Neural progenitor cell (in vitro differentiated cells): ENCODE data around the gene AHSA1. TPM values are rescaled to one million over a fixed set of nuclear protein-coding genes. Genes with fewer than 3 reads are reported as not detected.

Experiments used
- DNase-seq: peaks from one replicate; pipeline ENCODE4 v3.0.0-alpha.2; 2016; ENCODE audit warnings: low spot score
- H2AFZ ChIP-seq: fragments of 200-600 bp; sonication (generic); replicated peaks from 2 replicates; pipeline ENCODE4 v1.6.1; 2016; ENCODE audit warnings: antibody characterized with exemption
- H3F3A ChIP-seq: fragments of 200-600 bp; sonication (generic); 2 replicates; pipeline ENCODE4 v1.6.1; 2016; ENCODE audit warnings: antibody characterized with exemption, low read depth
- H3K27ac ChIP-seq: fragments of 200-600 bp; sonication (generic); 2 replicates; pipeline ENCODE4 v1.5.1; 2016; ENCODE audit warnings: mild to moderate bottlenecking
- H3K27me3 ChIP-seq: fragments of 200-600 bp; sonication (generic); 2 replicates; pipeline ENCODE4 v1.6.1; 2016; ENCODE audit warnings: mild to moderate bottlenecking, moderate library complexity
- H3K36me3 ChIP-seq: fragments of 200-600 bp; sonication (generic); 2 replicates; pipeline ENCODE4 v1.5.1; 2016
- H3K4me1 ChIP-seq: fragments of 200-600 bp; sonication (generic); 2 replicates; pipeline ENCODE4 v1.6.1; 2016; ENCODE audit warnings: mixed run types
- H3K4me2 ChIP-seq: fragments of 200-600 bp; sonication (generic); 2 replicates; pipeline ENCODE4 v1.6.1; 2016
- H3K4me3 ChIP-seq: fragments of 200-600 bp; sonication (generic); 2 replicates; pipeline ENCODE4 v1.5.1; 2016
- H3K79me2 ChIP-seq: fragments of 200-600 bp; sonication (generic); 2 replicates; pipeline ENCODE4 v1.6.1; 2016; ENCODE audit warnings: low read depth
- H3K9ac ChIP-seq: fragments of 200-600 bp; sonication (generic); 2 replicates; pipeline ENCODE4 v1.6.1; 2016
- H3K9me3 ChIP-seq: fragments of 200-600 bp; sonication (generic); 2 replicates; pipeline ENCODE4 v1.5.1; 2016; ENCODE audit warnings: low read depth
- H4K20me1 ChIP-seq: fragments of 200-600 bp; sonication (generic); 2 replicates; pipeline ENCODE4 v1.6.1; 2016; ENCODE audit warnings: low read depth
- H3K27ac Mint-ChIP-seq: 3 replicates; pipeline ENCODE4 v1.8.0; 2021; ENCODE audit warnings: mixed read lengths
- H3K27me3 Mint-ChIP-seq: 2 replicates; pipeline ENCODE4 v1.8.0; 2022; ENCODE audit warnings: low read depth, mild to moderate bottlenecking, inconsistent platforms, moderate library complexity, mixed read lengths; ENCODE audit not compliant: insufficient read depth
- H3K36me3 Mint-ChIP-seq: 3 replicates; pipeline ENCODE4 v1.8.0; 2021; ENCODE audit warnings: mixed read lengths
- H3K4me1 Mint-ChIP-seq: 3 replicates; pipeline ENCODE4 v1.8.0; 2021; ENCODE audit warnings: mixed read lengths
- H3K4me3 Mint-ChIP-seq: 3 replicates; pipeline ENCODE4 v1.8.0; 2021; ENCODE audit warnings: mild to moderate bottlenecking, moderate library complexity, mixed read lengths
- H3K9me3 Mint-ChIP-seq: 3 replicates; pipeline ENCODE4 v1.8.0; 2020; ENCODE audit warnings: mixed read lengths
- CTCF ChIP-seq: fragments of 200-600 bp; sonication (generic); IDR thresholded peaks from 2 replicates; pipeline ENCODE4 v1.5.1; 2017; ENCODE audit warnings: antibody characterized with exemption, mild to moderate bottlenecking
- EZH2 ChIP-seq: fragments of 200-600 bp; sonication (generic); IDR thresholded peaks from 2 replicates; pipeline ENCODE4 v1.6.1; 2017; ENCODE audit warnings: antibody characterized with exemption, mild to moderate bottlenecking, moderate library complexity
- EZH2phosphoT487 ChIP-seq: fragments of 200-600 bp; sonication (generic); IDR thresholded peaks from 2 replicates; pipeline ENCODE4 v1.6.1; 2017; ENCODE audit warnings: antibody characterized with exemption
- total RNA-seq: library from RNA; depleted of rRNA; stranded (reverse); fragments of >200 nt; gene quantifications from 2 replicates; pipeline ENCODE4 v1.2.3, GENCODE V29; 2015; ENCODE audit warnings: low replicate concordance

The AHSA1 gene
- total RNA-seq, 1 donor from 2014 or later: 185 TPM

GRCh38 chr14:77498120-77498979 is 40.5 kb downstream of the AHSA1 start, which contains the start of gene ISM2:
Gene ISM2, minus strand, starts transcription at chr14:77498816. Its CDS starts 23 bp downstream, at chr14:77498793.
- Histone ChIP-seq H3K79me2 (no peaks in the 10 kb centered on the region), H3F3A (no peaks in the 10 kb centered on the region), H3K4me3 (peak within 1 kb of the TSS; percentile 61), H2AFZ (peak within 1 kb of the TSS; percentile 91), H3K36me3 (no peaks in the 10 kb centered on the region), H3K4me1 (peaks cover 4% of the 10 kb centered on the region), H3K27ac (no peak within 1 kb of the TSS), H4K20me1 (no peaks in the 10 kb centered on the region), H3K9me3 (peaks cover 4% of the 10 kb centered on the region), H3K4me2 (peak within 1 kb of the TSS; percentile 91), H3K27me3 (peaks cover 63% of the 10 kb centered on the region), H3K9ac (no peak within 1 kb of the TSS)
- Mint-ChIP-seq H3K36me3 (peaks cover 2% of the 10 kb centered on the region), H3K9me3 (no peaks in the 10 kb centered on the region), H3K4me3 (peak within 1 kb of the TSS; percentile 85), H3K4me1 (no peaks in the 10 kb centered on the region), H3K27ac (no peak within 1 kb of the TSS), H3K27me3 (peaks cover 24% of the 10 kb centered on the region)
- DNase-seq: peak; percentile 80
- TF ChIP-seq CTCF (no peak), EZH2phosphoT487 (peak; percentile 91), EZH2 (peak; percentile 96)

GRCh38 chr14:77498984-77499527 is 41.2 kb downstream of the AHSA1 start:
- TF ChIP-seq CTCF (no peak), EZH2 (peak; percentile 93), EZH2phosphoT487 (peak; percentile 79)
- Histone ChIP-seq H3K79me2 (no peaks in the 10 kb centered on the region), H3K9ac (no peak overlapping the region), H3K4me3 (peak overlapping the region; percentile 61), H2AFZ (peak overlapping the region; percentile 91), H3K27me3 (peaks cover 63% of the 10 kb centered on the region), H3K4me1 (peaks cover 4% of the 10 kb centered on the region), H3K9me3 (peaks cover 4% of the 10 kb centered on the region), H3K27ac (no peak overlapping the region), H4K20me1 (no peaks in the 10 kb centered on the region), H3F3A (no peaks in the 10 kb centered on the region), H3K36me3 (no peaks in the 10 kb centered on the region), H3K4me2 (peak overlapping the region; percentile 91)
- DNase-seq: peak; percentile 76
- Mint-ChIP-seq H3K36me3 (peaks cover 3% of the 10 kb centered on the region), H3K4me1 (no peaks in the 10 kb centered on the region), H3K27ac (no peak overlapping the region), H3K4me3 (peak overlapping the region; percentile 85), H3K9me3 (no peaks in the 10 kb centered on the region), H3K27me3 (peaks cover 24% of the 10 kb centered on the region)

GRCh38 chr14:77502109-77502782 is 44.4 kb downstream of the AHSA1 start:
- no peaks in the 10 kb centered on the region for H3K36me3 ChIP-seq

More at GRCh38 chr14:77502109-77502782, 44.4 kb downstream of the AHSA1 start:
- TF ChIP-seq EZH2phosphoT487 (no peak), CTCF (no peak), EZH2 (no peak)
- peaks cover 4% of the 10 kb centered on the region for H3K4me1 ChIP-seq
- no peak overlapping the region for H3K4me2 ChIP-seq
- Mint-ChIP-seq H3K9me3 (no peaks in the 10 kb centered on the region), H3K4me3 (no peak overlapping the region), H3K36me3 (peaks cover 3% of the 10 kb centered on the region), H3K27ac (no peak overlapping the region), H3K27me3 (peaks cover 17% of the 10 kb centered on the region), H3K4me1 (no peaks in the 10 kb centered on the region)
- H3K9ac ChIP-seq: no peak overlapping the region
- H4K20me1 ChIP-seq: no peaks in the 10 kb centered on the region
- H3K4me3 ChIP-seq: no peak overlapping the region
- H3K27ac ChIP-seq: no peak overlapping the region
- no peaks in the 10 kb centered on the region for H3F3A ChIP-seq
- H3K9me3 ChIP-seq: peaks cover 4% of the 10 kb centered on the region
- no peak for DNase-seq
- peaks cover 51% of the 10 kb centered on the region for H3K27me3 ChIP-seq
- H2AFZ ChIP-seq: no peak overlapping the region
- no peaks in the 10 kb centered on the region for H3K79me2 ChIP-seq
